GM21619 (cell line): ENCODE measurements around the gene TSACC.
"Not testable (repeated sequence)": the region's sequence is repeated elsewhere in the genome, so short reads cannot be mapped to it uniquely, and the experiment has no call there.

Source experiments
- ATAC-seq: cut with Tn5 transposase; IDR thresholded peaks from one replicate; pipeline ENCODE4 v1.9.1; 2021; ENCODE audit not compliant: unreplicated experiment

The TSACC gene

GRCh38 chr1:156346035-156346434 is 7.7 kb downstream of the TSACC start:
- ATAC-seq: not testable (repeated sequence)

- no peak for ATAC-seq
Observed at GRCh38 chr1:156346636-156347035, 8.3 kb downstream of the TSACC start.

GRCh38 chr1:156347331-156347730 is 9.0 kb downstream of the TSACC start:
- ATAC-seq: no peak

GRCh38 chr1:156352481-156352880 is 14.2 kb downstream of the TSACC start:
- ATAC-seq: not testable (repeated sequence)

- no peak for ATAC-seq
Observed at GRCh38 chr1:156356262-156356874, 18.0 kb downstream of the TSACC start.

GRCh38 chr1:156356875-156357534 is 18.7 kb downstream of the TSACC start:
- ATAC-seq: peak; percentile 70

- ATAC-seq: no peak
Observed at GRCh38 chr1:156357977-156358376, 19.7 kb downstream of the TSACC start.

- no peak for ATAC-seq
Observed at GRCh38 chr1:156358641-156359040, 20.3 kb downstream of the TSACC start.

- no peak for ATAC-seq
Observed at GRCh38 chr1:156359249-156359648, 20.9 kb downstream of the TSACC start.

- ATAC-seq: no peak
Observed at GRCh38 chr1:156359973-156360372, 21.6 kb downstream of the TSACC start.

GRCh38 chr1:156360534-156360933 is 22.2 kb downstream of the TSACC start:
- no peak for ATAC-seq

- no peak for ATAC-seq
Observed at GRCh38 chr1:156365754-156366153, 27.4 kb downstream of the TSACC start.

GRCh38 chr1:156366378-156367166 is 28.2 kb downstream of the TSACC start:
- ATAC-seq: no peak

- no peak for ATAC-seq
Observed at GRCh38 chr1:156367383-156368156, 29.2 kb downstream of the TSACC start.

GRCh38 chr1:156368157-156368658 is 29.9 kb downstream of the TSACC start:
- ATAC-seq: no peak

GRCh38 chr1:156368889-156369684 is 30.8 kb downstream of the TSACC start, which contains the start of gene RHBG:
Gene RHBG, plus strand, starts transcription at chr1:156369211. Its CDS starts 39 bp downstream, at chr1:156369250.
- no peak for ATAC-seq

GRCh38 chr1:156369685-156370286 is 31.5 kb downstream of the TSACC start:
- not testable (repeated sequence) for ATAC-seq

GRCh38 chr1:156371553-156372264 is 33.4 kb downstream of the TSACC start:
- no peak for ATAC-seq

GRCh38 chr1:156372265-156372586 is 33.9 kb downstream of the TSACC start:
- ATAC-seq: no peak
